ENCODE data around the gene ESRP2. TPM values are rescaled to one million over a fixed set of nuclear protein-coding genes. Genes with fewer than 3 reads are reported as not detected.

Gene ESRP2
- total RNA-seq, 4 donors from 2014 or later, result 0.13 to 2.9 TPM; not detected in 2

GRCh38 chr16:68235108-68235886, 630 bp downstream of the ESRP2 start:
- 47% methylated on average over 8 of the region's 73 CpGs; no CpG with 5 or more reads in 1 of the 2 donors for WGBS, 2 donors (ENCODE audit: low coverage in 1 of 2)
- Histone ChIP-seq H3K4me1 (peaks cover 0 to 42% (median 9%) of the 10 kb centered on the region in 3 donors), H3K9me3 (no peaks in the 10 kb centered on the region), H3K27ac (peak overlapping the region in 3 of 4 donors; percentile 40 to 88 (median 86)), H3K36me3 (peaks cover 0 to 22% of the 10 kb centered on the region in 2 donors), H3K27me3 (no peaks in the 10 kb centered on the region), H3K4me3 (peak overlapping the region in 1 of 2 donors; percentile 70)
- no peak for TF ChIP-seq CTCF (IDR thresholded peaks at IDR 0.05)
- TF ChIP-seq POLR2AphosphoS5 (IDR thresholded peaks at IDR 0.05), result no peak
- no peak for TF ChIP-seq EP300 (IDR thresholded peaks at IDR 0.05)
- TF ChIP-seq POLR2A (IDR thresholded peaks at IDR 0.05), result no peak
- no peak for ATAC-seq

- H3K36me3 ChIP-seq, result peaks cover 0 to 28% of the 10 kb centered on the region in 2 donors
- TF ChIP-seq CTCF (IDR thresholded peaks at IDR 0.05), result no peak
- TF ChIP-seq POLR2AphosphoS5 (IDR thresholded peaks at IDR 0.05), result no peak
- TF ChIP-seq EP300 (IDR thresholded peaks at IDR 0.05), result no peak
- peaks cover 0 to 39% (median 9%) of the 10 kb centered on the region in 3 donors for H3K4me1 ChIP-seq
- no peak for ATAC-seq
- no peak overlapping the region for H3K4me3 ChIP-seq
- WGBS, 2 donors (ENCODE audit: low coverage in 1 of 2), result 60% methylated on average over 3 of the region's 13 CpGs; no CpG with 5 or more reads in 1 of the 2 donors
- peak overlapping the region in 2 of 4 donors; percentile 6 to 86 for H3K27ac ChIP-seq
- H3K9me3 ChIP-seq, result no peaks in the 10 kb centered on the region
- no peaks in the 10 kb centered on the region for H3K27me3 ChIP-seq
Observed at GRCh38 chr16:68234188-68235107, 1.5 kb downstream of the ESRP2 start.

- WGBS, 2 donors (ENCODE audit: low coverage in 1 of 2), result no CpG with 5 or more reads among the region's 8 CpGs
- peaks cover 0 to 45% (median 14%) of the 10 kb centered on the region in 3 donors for H3K4me1 ChIP-seq
- no peaks in the 10 kb centered on the region for H3K9me3 ChIP-seq
- H3K4me3 ChIP-seq, result no peak overlapping the region
- H3K27ac ChIP-seq, result peak overlapping the region in 2 of 4 donors; percentile 6 to 86
- H3K36me3 ChIP-seq, result peaks cover 0 to 28% of the 10 kb centered on the region in 2 donors
- TF ChIP-seq EP300 (IDR thresholded peaks at IDR 0.05) (no peak), CTCF (IDR thresholded peaks at IDR 0.05) (no peak), POLR2AphosphoS5 (IDR thresholded peaks at IDR 0.05) (no peak), POLR2A (IDR thresholded peaks at IDR 0.05) (no peak)
- H3K27me3 ChIP-seq, result no peaks in the 10 kb centered on the region
- no peak for ATAC-seq
Observed at GRCh38 chr16:68233835-68234187, 2.1 kb downstream of the ESRP2 start.

- ATAC-seq, result no peak
- TF ChIP-seq POLR2A (IDR thresholded peaks at IDR 0.05), result no peak
- no peak for TF ChIP-seq POLR2AphosphoS5 (IDR thresholded peaks at IDR 0.05)
- no peak for TF ChIP-seq EP300 (IDR thresholded peaks at IDR 0.05)
- no peak for TF ChIP-seq CTCF (IDR thresholded peaks at IDR 0.05)
Observed at GRCh38 chr16:68233085-68233834, 2.7 kb downstream of the ESRP2 start.

More at GRCh38 chr16:68233085-68233834, 2.7 kb downstream of the ESRP2 start:
- H3K36me3 ChIP-seq, result peaks cover 0 to 30% of the 10 kb centered on the region in 2 donors
- H3K4me3 ChIP-seq, result no peak overlapping the region
- 63 to 76% methylated on average over 3 of the region's 5 CpGs for WGBS, 2 donors (ENCODE audit: low coverage in 1 of 2)
- no peaks in the 10 kb centered on the region for H3K27me3 ChIP-seq
- H3K9me3 ChIP-seq, result no peaks in the 10 kb centered on the region
- H3K4me1 ChIP-seq, result peaks cover 0 to 45% (median 13%) of the 10 kb centered on the region in 3 donors
- peak overlapping the region in 1 of 4 donors; percentile 6 for H3K27ac ChIP-seq
